ENCODE results near the gene PRELID3B. TPM values are rescaled to one million over a fixed set of nuclear protein-coding genes. Genes with fewer than 3 reads are reported as not detected.

The PRELID3B gene
- total RNA-seq, 4 donors from 2014 or later: 25.4 to 42.2 (median 32.8) TPM

DNA sequence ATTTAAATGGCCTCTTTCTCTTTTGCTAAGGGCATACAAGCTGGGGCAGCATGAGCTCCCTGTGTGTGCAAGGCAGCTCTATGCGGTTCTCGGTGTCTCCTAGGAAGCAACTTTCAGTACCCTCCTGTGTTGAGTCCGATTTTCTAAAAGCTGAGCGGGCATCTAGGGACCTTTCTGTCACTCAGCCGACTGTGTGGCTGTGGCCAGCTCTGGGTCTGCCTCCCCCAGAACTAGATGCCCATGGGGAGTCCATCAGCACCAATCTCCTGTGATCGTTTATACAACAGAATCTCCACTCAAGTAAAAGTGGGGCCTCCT lies 54.1 kb downstream of the PRELID3B start:
- no peaks in the 10 kb centered on the region for H3K27me3 ChIP-seq
- H3K4me1 ChIP-seq: peaks cover 17% of the 10 kb centered on the region
- H3K27ac ChIP-seq: no peak overlapping the region
- DNase-seq (ENCODE audit: low spot score in 2 of 2): peak in 1 of 2 donors; percentile 18
- H3K36me3 ChIP-seq: peaks cover 73% of the 10 kb centered on the region
- TF ChIP-seq EP300 (IDR thresholded peaks at IDR 0.05) (no peak), POLR2A (IDR thresholded peaks at IDR 0.05) (no peak), POLR2AphosphoS5 (IDR thresholded peaks at IDR 0.05) (no peak)
- TF ChIP-seq, protein P1, sequence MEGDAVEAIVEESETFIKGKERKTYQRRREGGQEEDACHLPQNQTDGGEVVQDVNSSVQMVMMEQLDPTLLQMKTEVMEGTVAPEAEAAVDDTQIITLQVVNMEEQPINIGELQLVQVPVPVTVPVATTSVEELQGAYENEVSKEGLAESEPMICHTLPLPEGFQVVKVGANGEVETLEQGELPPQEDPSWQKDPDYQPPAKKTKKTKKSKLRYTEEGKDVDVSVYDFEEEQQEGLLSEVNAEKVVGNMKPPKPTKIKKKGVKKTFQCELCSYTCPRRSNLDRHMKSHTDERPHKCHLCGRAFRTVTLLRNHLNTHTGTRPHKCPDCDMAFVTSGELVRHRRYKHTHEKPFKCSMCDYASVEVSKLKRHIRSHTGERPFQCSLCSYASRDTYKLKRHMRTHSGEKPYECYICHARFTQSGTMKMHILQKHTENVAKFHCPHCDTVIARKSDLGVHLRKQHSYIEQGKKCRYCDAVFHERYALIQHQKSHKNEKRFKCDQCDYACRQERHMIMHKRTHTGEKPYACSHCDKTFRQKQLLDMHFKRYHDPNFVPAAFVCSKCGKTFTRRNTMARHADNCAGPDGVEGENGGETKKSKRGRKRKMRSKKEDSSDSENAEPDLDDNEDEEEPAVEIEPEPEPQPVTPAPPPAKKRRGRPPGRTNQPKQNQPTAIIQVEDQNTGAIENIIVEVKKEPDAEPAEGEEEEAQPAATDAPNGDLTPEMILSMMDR (IDR thresholded peaks at IDR 0.05): no peak
- no peaks in the 10 kb centered on the region for H3K9me3 ChIP-seq
- H3K4me3 ChIP-seq: no peak overlapping the region
- WGBS: 89% methylated on average over 6 of the region's 6 CpGs

DNA sequence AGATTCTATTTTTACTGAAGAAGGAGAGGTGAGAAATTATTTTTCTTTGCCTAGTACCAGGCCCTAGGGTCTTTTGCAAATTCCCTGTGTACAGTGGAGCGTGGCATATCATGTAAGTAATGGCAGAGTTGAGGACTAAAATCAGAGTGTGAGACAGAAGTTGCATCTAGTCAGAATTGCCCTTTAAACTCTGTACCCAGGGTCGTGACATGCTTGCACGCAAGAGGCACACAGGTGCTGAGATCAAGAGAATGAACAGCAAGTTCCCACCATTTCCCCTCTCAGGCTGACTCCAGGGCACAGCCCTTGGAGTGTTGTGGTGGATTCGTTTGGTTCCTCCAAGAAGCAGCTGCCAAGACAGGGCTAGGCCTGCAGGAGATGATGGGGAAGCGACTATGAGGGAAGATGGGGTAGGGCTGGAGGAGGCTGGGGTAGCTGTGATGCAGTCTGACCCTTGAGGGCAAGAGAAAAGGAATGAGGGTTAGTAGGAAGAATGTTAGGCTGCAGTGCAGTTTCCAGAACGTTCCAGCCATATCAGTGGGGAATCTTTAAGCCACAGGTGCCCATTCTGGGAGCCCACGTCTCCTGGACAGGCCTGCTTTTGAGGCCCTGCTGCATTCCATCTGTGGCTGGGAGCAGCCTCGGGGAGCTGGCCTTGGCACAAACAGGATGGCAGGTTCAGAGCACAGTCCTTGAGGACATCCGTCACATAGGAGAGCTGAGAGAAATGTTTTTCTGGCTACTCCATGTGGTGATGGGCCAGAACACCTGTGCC lies 54.6 kb downstream of the PRELID3B start:
- TF ChIP-seq POLR2AphosphoS5 (IDR thresholded peaks at IDR 0.05): no peak
- no peak for TF ChIP-seq POLR2A (IDR thresholded peaks at IDR 0.05)
- no peak for TF ChIP-seq EP300 (IDR thresholded peaks at IDR 0.05)
- TF ChIP-seq, protein P1 (IDR thresholded peaks at IDR 0.05): no peak
- WGBS: 79% methylated on average over 8 of the region's 9 CpGs
- H3K9me3 ChIP-seq: no peaks in the 10 kb centered on the region
- DNase-seq (ENCODE audit: low spot score in 2 of 2): peak; percentile 5 to 48
- H3K4me1 ChIP-seq: peaks cover 21% of the 10 kb centered on the region
- no peaks in the 10 kb centered on the region for H3K27me3 ChIP-seq
- H3K27ac ChIP-seq: no peak overlapping the region
- H3K36me3 ChIP-seq: peaks cover 68% of the 10 kb centered on the region
- no peak overlapping the region for H3K4me3 ChIP-seq

DNA sequence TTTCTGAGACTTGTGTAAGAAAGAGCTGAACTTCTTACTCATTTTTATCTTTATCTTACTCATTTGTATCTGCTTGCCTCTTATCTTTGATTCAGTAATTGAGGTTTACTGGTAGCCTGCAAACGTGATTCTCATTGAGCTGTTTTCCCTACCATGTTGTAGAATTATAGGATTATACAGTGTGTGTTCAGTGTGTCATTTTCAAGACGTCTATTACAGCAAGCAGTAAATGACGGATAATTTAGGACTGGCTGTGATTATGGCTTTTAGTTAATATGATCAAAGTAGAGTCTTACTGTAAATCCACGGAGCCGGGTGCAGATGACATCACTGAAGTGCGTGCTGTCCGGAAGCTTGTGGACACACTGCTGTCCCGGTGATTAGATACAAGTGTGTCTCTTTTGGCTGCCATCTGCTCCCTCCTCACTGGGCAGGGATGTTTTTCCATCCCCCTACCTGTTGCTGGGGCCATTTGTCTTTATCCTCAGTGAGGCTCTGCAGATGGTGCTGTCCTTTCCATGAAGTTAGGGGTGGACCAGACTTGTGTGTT lies 55.5 kb downstream of the PRELID3B start:
- Histone ChIP-seq H3K27ac (no peak overlapping the region), H3K4me1 (peaks cover 31% of the 10 kb centered on the region), H3K36me3 (peaks cover 58% of the 10 kb centered on the region), H3K9me3 (no peaks in the 10 kb centered on the region), H3K4me3 (no peak overlapping the region), H3K27me3 (no peaks in the 10 kb centered on the region)
- WGBS: 90% methylated on average over 8 of the region's 8 CpGs
- peak in 1 of 2 donors; percentile 32 for DNase-seq (ENCODE audit: low spot score in 2 of 2)
- TF ChIP-seq POLR2A (IDR thresholded peaks at IDR 0.05): no peak
- no peak for TF ChIP-seq EP300 (IDR thresholded peaks at IDR 0.05)
- TF ChIP-seq POLR2AphosphoS5 (IDR thresholded peaks at IDR 0.05): no peak
- TF ChIP-seq, protein P1 (IDR thresholded peaks at IDR 0.05): no peak

DNA sequence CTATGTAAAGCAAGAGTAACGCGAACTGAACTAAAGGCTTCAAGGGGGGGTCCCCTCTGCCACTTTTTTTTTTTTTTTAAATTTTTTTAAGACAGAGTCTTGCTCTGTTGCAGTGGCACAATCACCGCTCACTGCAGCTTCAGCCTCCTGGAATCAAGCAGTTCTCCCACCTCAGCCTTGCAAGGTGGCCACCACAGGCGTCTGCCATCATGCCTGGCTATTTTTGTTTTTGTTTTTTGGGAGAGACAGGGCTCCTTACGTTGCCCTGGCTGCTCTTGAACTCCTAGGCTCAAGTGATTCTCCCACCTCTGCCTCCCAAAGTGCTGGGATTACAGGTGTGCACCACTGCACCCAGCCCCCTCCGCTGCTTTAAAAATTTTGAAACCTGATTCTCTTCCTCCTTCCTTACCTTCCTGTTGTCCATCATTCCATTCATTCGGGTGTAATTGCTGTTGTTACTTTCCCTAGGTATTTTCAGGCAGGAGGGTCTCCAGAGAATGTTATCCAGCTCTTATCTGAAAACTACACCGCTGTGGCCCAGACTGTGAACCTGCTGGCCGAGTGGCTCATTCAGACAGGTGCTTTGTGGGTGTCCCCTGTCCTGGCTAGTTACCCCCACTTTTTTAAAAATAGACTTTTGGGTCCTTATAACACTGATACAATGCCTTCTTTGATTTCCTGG lies 56.2 kb downstream of the PRELID3B start:
- Histone ChIP-seq H3K4me1 (peaks cover 35% of the 10 kb centered on the region), H3K27ac (no peak overlapping the region), H3K27me3 (no peaks in the 10 kb centered on the region)

More for the DNA sequence above, 56.2 kb downstream of the PRELID3B start:
- WGBS: 77% methylated on average over 9 of the region's 9 CpGs
- TF ChIP-seq EP300 (IDR thresholded peaks at IDR 0.05) (no peak), POLR2A (IDR thresholded peaks at IDR 0.05) (no peak), POLR2AphosphoS5 (IDR thresholded peaks at IDR 0.05) (no peak)
- TF ChIP-seq, protein P1 (IDR thresholded peaks at IDR 0.05): no peak
- Histone ChIP-seq H3K36me3 (peaks cover 52% of the 10 kb centered on the region), H3K9me3 (no peaks in the 10 kb centered on the region), H3K4me3 (no peak overlapping the region)
- DNase-seq (ENCODE audit: low spot score in 2 of 2): peak in 1 of 2 donors; percentile 29

All from suprapubic skin (tissue), 4 donors.